Esophagus muscularis mucosa (tissue), 4 donors: ENCODE data around the gene INAVA. TPM values are rescaled to one million over a fixed set of nuclear protein-coding genes. Genes with fewer than 3 reads are reported as not detected.

ENCODE experiments used
- DNase-seq: peaks from one replicate; pipeline ENCODE4 v3.0.0-alpha.2; 2017; ENCODE audit errors: extremely low spot score
- H3K27ac ChIP-seq, 4 donors: fragments of 200-600 bp; sonication (generic); replicated peaks in 1 of 4; 1 replicate in 3 of 4; 2 replicates in 1 of 4; pipeline ENCODE4 v1.5.1; 2016 to 2019; ENCODE audit warnings: mild to moderate bottlenecking in 1 of 4
- H3K27me3 ChIP-seq, 4 donors: fragments of 200-600 bp; sonication (generic); one replicate each; pipeline versions ENCODE4 v1.5.1 to v1.6.0; 2016 to 2019
- H3K36me3 ChIP-seq, 4 donors: fragments of 200-600 bp; sonication (generic); one replicate each; pipeline ENCODE4 v1.5.1; 2016 to 2019
- H3K4me1 ChIP-seq, 4 donors: fragments of 200-600 bp; sonication (generic); one replicate each; pipeline ENCODE4 v1.5.1; 2016 to 2019
- H3K4me3 ChIP-seq, 4 donors: fragments of 200-600 bp; sonication (generic); 1 replicate in 2 of 4; 2 replicates in 2 of 4; pipeline ENCODE4 v1.5.1; 2016 to 2019; ENCODE audit warnings: mild to moderate bottlenecking in 4 of 4, moderate library complexity in 1 of 4
- H3K9me3 ChIP-seq, 4 donors: fragments of 200-600 bp; sonication (generic); 1 replicate in 3 of 4; 2 replicates in 1 of 4; pipeline ENCODE4 v1.5.1; 2016 to 2019
- EP300 ChIP-seq: sonication (generic); formaldehyde crosslinking; IDR thresholded peaks from one replicate; pipeline ENCODE4 v1.6.1; 2017; ENCODE audit warnings: antibody characterized with exemption
- POLR2A ChIP-seq: fragments of 450-650 bp; IDR thresholded peaks from one replicate; pipeline ENCODE4 v1.6.1; 2017; ENCODE audit warnings: antibody characterized with exemption, moderate library complexity, mild to moderate bottlenecking, low read depth
- POLR2AphosphoS5 ChIP-seq, 2 donors: sonication (generic); formaldehyde crosslinking; IDR thresholded peaks; one replicate each; pipeline ENCODE4 v1.6.1; 2017; ENCODE audit warnings: antibody characterized with exemption in 2 of 2
- WGBS: methylation state at CpG from one replicate; pipeline ENCODE4 v1.1.5; 2018; 5-methylcytosine and 5-hydroxymethylcytosine counted together
- intact Hi-C: fragments of 100-400 bp; cut with DNase I; formaldehyde crosslinking; loops from one replicate; pipeline ENCODE4 v1.15.1; 2023
- total RNA-seq, 4 donors: library from RNA; depleted of rRNA; stranded (reverse); fragments of >200 nt; gene quantifications; one replicate each; pipeline versions ENCODE4 v1.1.0 to v1.2.1, GENCODE V29; 2016
- TF ChIP-seq, protein P1 (sequence below), 3 experiments: fragments of 200-600 bp in 2 of 3; fragments of 450-650 bp in 1 of 3; sonication (generic) in 2 of 3; IDR thresholded peaks; one replicate each; pipeline ENCODE4 v1.5.1; 2017 to 2019; ENCODE audit warnings: antibody characterized with exemption in 3 of 3, mild to moderate bottlenecking in 2 of 3, moderate library complexity in 1 of 3

The INAVA gene
- total RNA-seq, 4 donors from 2014 or later = 0.63 TPM; not detected in 3

DNA sequence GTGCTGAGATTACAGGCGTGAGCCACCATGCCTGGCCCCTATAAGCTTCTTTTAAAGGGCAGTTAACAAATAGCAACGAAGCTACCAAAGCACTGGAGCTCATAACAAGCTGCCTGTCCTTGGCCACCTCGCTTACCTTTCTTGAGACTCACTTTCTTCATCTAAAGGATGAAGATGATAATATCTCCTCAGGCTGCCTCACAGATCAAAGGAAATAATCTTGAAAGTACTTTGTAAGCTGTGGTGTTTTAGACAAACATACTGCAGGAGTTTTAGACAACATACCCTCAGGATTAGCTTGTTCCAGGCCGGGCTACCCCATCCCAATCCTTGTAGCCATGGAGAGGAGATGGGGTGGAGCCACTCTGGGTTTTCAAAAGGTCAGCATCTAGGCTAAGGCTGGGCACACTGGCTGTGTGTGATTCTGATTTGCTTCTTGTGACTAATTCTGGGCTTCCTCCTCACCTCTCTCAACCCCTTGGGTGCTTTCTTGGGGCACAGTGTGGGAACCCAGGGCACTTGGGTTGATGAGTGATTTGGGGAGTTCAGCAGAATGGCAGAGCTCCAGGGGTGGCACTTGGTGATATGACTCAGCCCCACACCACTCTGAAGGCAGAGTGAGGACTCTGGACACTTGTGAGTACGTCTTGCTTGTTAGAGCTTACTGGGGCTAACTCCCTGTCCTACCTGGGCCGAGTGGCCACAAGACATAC lies 16.7 kb upstream of the INAVA start:
- TF ChIP-seq POLR2AphosphoS5 (IDR thresholded peaks at IDR 0.05) (no peak), POLR2A (no peak), EP300 (no peak)
- TF ChIP-seq, protein P1, sequence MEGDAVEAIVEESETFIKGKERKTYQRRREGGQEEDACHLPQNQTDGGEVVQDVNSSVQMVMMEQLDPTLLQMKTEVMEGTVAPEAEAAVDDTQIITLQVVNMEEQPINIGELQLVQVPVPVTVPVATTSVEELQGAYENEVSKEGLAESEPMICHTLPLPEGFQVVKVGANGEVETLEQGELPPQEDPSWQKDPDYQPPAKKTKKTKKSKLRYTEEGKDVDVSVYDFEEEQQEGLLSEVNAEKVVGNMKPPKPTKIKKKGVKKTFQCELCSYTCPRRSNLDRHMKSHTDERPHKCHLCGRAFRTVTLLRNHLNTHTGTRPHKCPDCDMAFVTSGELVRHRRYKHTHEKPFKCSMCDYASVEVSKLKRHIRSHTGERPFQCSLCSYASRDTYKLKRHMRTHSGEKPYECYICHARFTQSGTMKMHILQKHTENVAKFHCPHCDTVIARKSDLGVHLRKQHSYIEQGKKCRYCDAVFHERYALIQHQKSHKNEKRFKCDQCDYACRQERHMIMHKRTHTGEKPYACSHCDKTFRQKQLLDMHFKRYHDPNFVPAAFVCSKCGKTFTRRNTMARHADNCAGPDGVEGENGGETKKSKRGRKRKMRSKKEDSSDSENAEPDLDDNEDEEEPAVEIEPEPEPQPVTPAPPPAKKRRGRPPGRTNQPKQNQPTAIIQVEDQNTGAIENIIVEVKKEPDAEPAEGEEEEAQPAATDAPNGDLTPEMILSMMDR (IDR thresholded peaks at IDR 0.05) = no peak
- H3K9me3 ChIP-seq = no peaks in the 10 kb centered on the region
- no peak overlapping the region for H3K27ac ChIP-seq
- intact Hi-C loops = no loop called here
- H3K4me1 ChIP-seq = peaks cover 10 to 11% (median 11%) of the 10 kb centered on the region in 4 donors
- no peaks in the 10 kb centered on the region for H3K36me3 ChIP-seq
- no peak overlapping the region for H3K4me3 ChIP-seq
- H3K27me3 ChIP-seq = peaks cover 0 to 58% (median 12%) of the 10 kb centered on the region in 4 donors
- DNase-seq = peak; percentile 84
- 83% methylated on average over 6 of the region's 6 CpGs for WGBS

DNA sequence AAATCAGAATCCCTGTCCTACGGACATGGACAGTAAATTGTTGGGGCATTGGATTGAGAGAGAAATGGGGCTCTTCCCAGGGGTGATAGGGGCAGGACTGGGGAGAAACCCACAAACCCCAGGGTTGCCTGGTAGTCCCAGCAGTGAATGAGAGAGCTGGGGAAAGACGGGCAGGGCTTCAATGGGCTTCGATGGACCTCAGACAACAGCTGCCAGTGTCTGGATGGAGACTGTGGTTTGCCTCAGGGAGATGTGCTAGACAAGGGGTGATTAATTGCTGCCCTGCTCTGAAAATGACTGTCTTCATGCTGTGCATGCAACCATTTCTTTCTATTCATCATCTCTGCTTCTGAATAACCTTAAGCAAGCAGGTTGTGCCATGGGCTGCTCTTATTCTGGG lies 14.5 kb upstream of the INAVA start:
- peak; percentile 79 for DNase-seq
- 22% methylated on average over 2 of the region's 3 CpGs for WGBS
- H3K36me3 ChIP-seq = no peaks in the 10 kb centered on the region
- peaks cover 0 to 36% (median 0%) of the 10 kb centered on the region in 4 donors for H3K27me3 ChIP-seq
- TF ChIP-seq EP300 = no peak
- TF ChIP-seq, protein P1 (IDR thresholded peaks at IDR 0.05) = no peak
- TF ChIP-seq POLR2AphosphoS5 (IDR thresholded peaks at IDR 0.05) = no peak
- no peak for TF ChIP-seq POLR2A
- H3K4me1 ChIP-seq = no peaks in the 10 kb centered on the region
- H3K4me3 ChIP-seq = no peak overlapping the region
- intact Hi-C loops = no loop called here
- no peak overlapping the region for H3K27ac ChIP-seq
- H3K9me3 ChIP-seq = no peaks in the 10 kb centered on the region

DNA sequence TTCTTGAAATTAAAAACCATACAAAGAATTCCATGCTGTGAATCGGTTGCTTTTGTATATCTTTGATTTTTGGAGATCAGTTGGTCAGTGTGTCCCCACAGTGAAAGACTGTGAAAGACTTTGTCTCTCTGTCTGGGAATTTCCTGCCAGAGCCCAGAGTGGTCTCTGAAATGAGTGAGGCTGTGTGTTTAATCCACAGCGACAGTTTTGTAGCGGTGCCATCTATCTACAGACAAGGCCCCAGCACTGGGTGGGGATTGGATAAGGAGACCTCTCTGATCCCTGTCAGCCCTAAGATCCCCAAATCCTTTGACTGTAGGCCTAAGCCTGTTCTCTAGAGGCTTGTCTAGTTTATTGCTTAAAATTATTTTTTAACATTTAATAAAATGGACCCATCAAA lies 11.6 kb upstream of the INAVA start:
- H3K27me3 ChIP-seq = peaks cover 0 to 19% (median 0%) of the 10 kb centered on the region in 4 donors
- TF ChIP-seq EP300 = no peak
- TF ChIP-seq, protein P1 (IDR thresholded peaks at IDR 0.05) = no peak
- no peak for TF ChIP-seq POLR2A
- TF ChIP-seq POLR2AphosphoS5 (IDR thresholded peaks at IDR 0.05) = no peak
- H3K4me3 ChIP-seq = no peak overlapping the region
- H3K4me1 ChIP-seq = no peaks in the 10 kb centered on the region
- intact Hi-C loops = no loop called here
- H3K36me3 ChIP-seq = no peaks in the 10 kb centered on the region
- WGBS = 63% methylated on average over 3 of the region's 3 CpGs
- DNase-seq = no peak
- no peaks in the 10 kb centered on the region for H3K9me3 ChIP-seq
- H3K27ac ChIP-seq = no peak overlapping the region

DNA sequence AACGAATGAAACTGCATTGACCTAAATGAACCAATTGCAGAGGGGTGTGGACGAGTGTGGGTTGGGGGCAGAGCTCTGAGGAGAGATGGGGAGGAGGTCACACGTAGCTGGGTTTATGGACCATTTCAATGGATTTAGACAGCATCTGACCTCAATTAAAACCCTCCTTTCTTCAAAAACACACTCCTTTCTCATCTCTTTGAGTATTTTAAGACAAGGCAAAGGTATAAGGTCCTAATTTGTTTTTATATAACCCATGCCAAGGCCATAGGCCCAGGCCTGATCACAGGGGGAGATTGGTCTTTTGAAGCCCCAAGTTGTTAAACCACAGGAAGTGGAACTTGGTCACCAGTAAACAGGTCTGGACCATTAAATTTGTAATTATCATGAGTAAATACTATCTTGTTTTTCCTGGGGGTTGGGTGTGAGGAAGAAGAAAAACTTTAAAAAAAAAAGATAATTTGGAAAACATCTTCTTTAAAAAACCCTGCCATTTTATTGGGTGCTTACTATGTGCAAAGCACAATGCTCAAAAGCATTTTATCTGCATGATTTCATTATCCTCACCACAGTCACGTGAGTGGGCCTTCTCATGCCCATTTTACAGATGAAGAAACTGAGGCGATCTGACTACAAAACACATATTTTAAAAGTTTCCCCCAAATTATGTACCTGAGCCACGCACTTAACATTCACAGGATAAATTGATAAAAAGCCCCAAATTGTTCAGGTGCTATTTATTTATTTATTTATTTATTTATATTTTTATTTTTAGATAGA lies 8.9 kb upstream of the INAVA start:
- TF ChIP-seq POLR2AphosphoS5 (IDR thresholded peaks at IDR 0.05) (no peak), EP300 (no peak), POLR2A (no peak)
- TF ChIP-seq, protein P1 (IDR thresholded peaks at IDR 0.05) = no peak
- Histone ChIP-seq H3K36me3 (no peaks in the 10 kb centered on the region), H3K4me1 (peaks cover under 1 to 4% (median 3%) of the 10 kb centered on the region in 4 donors), H3K27ac (no peak overlapping the region), H3K27me3 (peaks cover 0 to 36% (median 3%) of the 10 kb centered on the region in 4 donors), H3K9me3 (no peaks in the 10 kb centered on the region), H3K4me3 (no peak overlapping the region)
- 98% methylated on average over 6 of the region's 6 CpGs for WGBS
- no peak for DNase-seq
- intact Hi-C loops = no loop called here
